K562 (cell line): Measurements from ENCODE around the gene MPV17L2. TPM values are rescaled to one million over a fixed set of nuclear protein-coding genes. Genes with fewer than 3 reads are reported as not detected.
A peak's percentile ranks its signal among the peaks of the same experiment; 100 is the strongest.

Experiments
- ATAC-seq: fragments of 200-7000 bp; cut with Tn5 transposase; 3 replicates; pipeline ENCODE4 v1.9.1; 2020; ENCODE audit warnings: moderate library complexity
- BruUV-seq: library from RNA; stranded (reverse); fragments of 400-500 nt; replicated peaks from 2 replicates; lab custom pipeline; 2021; lab: Mats Ljungman, UMichigan
- CTCF ChIA-PET: fragments of 300-600 bp; formaldehyde crosslinking; extraction: SDS; loops from one replicate; lab custom pipeline; 2021; ENCODE audit warnings: low intra/inter-chr PET ratio; lab: Yijun Ruan, JAX
- POLR2A ChIA-PET: fragments of 300-600, 350-650 bp; sonication (Branson Sonifier 250); formaldehyde crosslinking; extraction: SDS; loops from one replicate; lab custom pipeline; 2021; ENCODE audit warnings: antibody characterized with exemption, inconsistent platforms; lab: Yijun Ruan, JAX
- DNase-seq, 4 experiments: peaks; one replicate each; pipeline versions ENCODE4 v3.0.0 to v3.0.0-alpha.2; 2011 to 2018; ENCODE audit warnings: low spot score in 3 of 4, mixed read lengths in 3 of 4; ENCODE audit errors: extremely low read depth in 1 of 4
- FAIRE-seq: peaks from 2 replicates; lab custom pipeline; 2011; peaks lifted over from hg19 to GRCh38; lab: Jason Lieb, UNC
- H2AFZ ChIP-seq: 2 replicates; pipeline ENCODE4 v1.6.0; 2011; ENCODE audit warnings: low read depth, low read length, control low read depth, inconsistent platforms
- H3K27ac ChIP-seq: fragments of 200-600 bp; 3 replicates; pipeline ENCODE4 v1.8.0; 2011; ENCODE audit warnings: low read depth, mild to moderate bottlenecking, control low read depth, inconsistent platforms, low read length, moderate library complexity, mixed read lengths; ENCODE audit errors: extremely low read depth
- H3K27me3 ChIP-seq, 2 experiments: fragments of 300-600 bp in 1 of 2; 2 replicates in 1 of 2; 3 replicates in 1 of 2; pipeline versions ENCODE4 v1.6.0 to v1.8.0; 2011; ENCODE audit warnings: inconsistent platforms in 2 of 2, low read length in 2 of 2, mild to moderate bottlenecking in 1 of 2, mixed read lengths in 1 of 2, moderate library complexity in 1 of 2; ENCODE audit not compliant: control insufficient read depth in 2 of 2, insufficient read depth in 2 of 2
- H3K36me3 ChIP-seq: fragments of 300-600 bp; 3 replicates; pipeline ENCODE4 v1.8.0; 2011; ENCODE audit warnings: mild to moderate bottlenecking, low read length, inconsistent platforms; ENCODE audit not compliant: control insufficient read depth, insufficient read depth
- H3K4me1 ChIP-seq, 2 experiments: fragments of 200-600 bp in 1 of 2; replicated peaks in 1 of 2; 2 replicates in 1 of 2; 3 replicates in 1 of 2; pipeline versions ENCODE4 v1.5.1 to v1.8.0; 2011; ENCODE audit warnings: inconsistent platforms in 2 of 2, low read length in 2 of 2, mild to moderate bottlenecking in 1 of 2, mixed read lengths in 1 of 2, moderate library complexity in 1 of 2; ENCODE audit not compliant: control insufficient read depth in 2 of 2, insufficient read depth in 2 of 2
- H3K4me2 ChIP-seq: 2 replicates; pipeline ENCODE4 v1.6.1; 2011; ENCODE audit warnings: low read length, control low read depth, inconsistent platforms, mixed read lengths; ENCODE audit not compliant: insufficient read depth
- H3K4me3 ChIP-seq: fragments of 200-600 bp; sonication (generic), shearing (Covaris generic); 2 replicates; pipeline ENCODE4 v1.5.1; 2016; ENCODE audit warnings: control low read depth, inconsistent platforms
- H3K79me2 ChIP-seq: fragments of 200-600 bp; 3 replicates; pipeline ENCODE4 v1.8.0; 2011; ENCODE audit warnings: low read length, inconsistent platforms; ENCODE audit not compliant: control insufficient read depth, insufficient read depth
- H3K9ac ChIP-seq, 2 experiments: 2 replicates each; pipeline versions ENCODE4 v1.6.0 to v1.6.1; 2011; ENCODE audit warnings: low read depth in 2 of 2, low read length in 2 of 2, control low read depth in 1 of 2, inconsistent platforms in 1 of 2, mild to moderate bottlenecking in 1 of 2, mixed read lengths in 1 of 2; ENCODE audit not compliant: insufficient read depth in 1 of 2
- H3K9me1 ChIP-seq: one replicate; pipeline ENCODE4 v1.6.0; 2011; ENCODE audit warnings: inconsistent platforms, mild to moderate bottlenecking, low read length, moderate library complexity; ENCODE audit not compliant: control insufficient read depth, insufficient read depth
- H3K9me3 ChIP-seq: replicated peaks from 2 replicates; pipeline ENCODE4 v1.5.1; 2011; ENCODE audit warnings: low read depth, low read length, inconsistent platforms; ENCODE audit not compliant: control insufficient read depth, insufficient read depth
- H4K20me1 ChIP-seq: replicated peaks from 2 replicates; pipeline ENCODE4 v1.6.1; 2011; ENCODE audit warnings: low read length, inconsistent platforms, mixed read lengths; ENCODE audit not compliant: control insufficient read depth, insufficient read depth
- FOXK2 ChIP-seq, 2 experiments: fragments of 450-650 bp; IDR thresholded peaks in 1 of 2; conservative IDR thresholded peaks in 1 of 2; 2 replicates each; pipeline ENCODE4 v1.6.1; 2016; ENCODE audit warnings: low read depth in 2 of 2, mild to moderate bottlenecking in 1 of 2
- FOXM1 ChIP-seq, 2 experiments: fragments of 450-650 bp in 1 of 2; sonication (generic) in 1 of 2; formaldehyde crosslinking in 1 of 2; IDR thresholded peaks; 2 replicates each; pipeline versions ENCODE4 v1.6.1 to v1.9.0; 2017 to 2022; ENCODE audit warnings: low read depth in 2 of 2, mild to moderate bottlenecking in 2 of 2, missing genetic modification reagents in 1 of 2, moderate library complexity in 1 of 2
- HMG20A ChIP-seq: fragments of 450-650 bp; formaldehyde crosslinking; conservative IDR thresholded peaks from 2 replicates; pipeline ENCODE4 v1.4.0; 2020; ENCODE audit warnings: mild to moderate bottlenecking, mixed read lengths
- NCOA2 ChIP-seq, 2 experiments: fragments of 450-650 bp; IDR thresholded peaks; 2 replicates each; pipeline ENCODE4 v1.6.1; 2018; ENCODE audit warnings: mild to moderate bottlenecking in 2 of 2, moderate library complexity in 1 of 2; ENCODE audit not compliant: partially characterized antibody in 2 of 2
- OTX1 ChIP-seq: fragments of 450-650 bp; formaldehyde crosslinking; IDR thresholded peaks from 2 replicates; pipeline ENCODE4 v1.4.0; 2022; ENCODE audit warnings: mild to moderate bottlenecking
- PTTG1 ChIP-seq: fragments of 450-650 bp; IDR thresholded peaks from 2 replicates; pipeline ENCODE4 v1.6.1; 2016; ENCODE audit warnings: low read depth, mild to moderate bottlenecking, missing genetic modification characterization, missing compliant biosample characterization
- STAT5B ChIP-seq: fragments of 250-450 bp; sonication (Bioruptor Pico); IDR thresholded peaks from 2 replicates; pipeline ENCODE4 v1.8.0; 2021; ENCODE audit warnings: mild to moderate bottlenecking, inconsistent platforms
- ZC3H8 ChIP-seq: fragments of 450-650 bp; IDR thresholded peaks from 2 replicates; pipeline ENCODE4 v1.6.1; 2017
- ZFX ChIP-seq: sonication (generic); formaldehyde crosslinking; IDR thresholded peaks from 2 replicates; pipeline ENCODE4 v1.8.0; 2022; ENCODE audit warnings: mild to moderate bottlenecking, missing genetic modification reagents, moderate library complexity
- ZNF124 ChIP-seq: sonication (generic); formaldehyde crosslinking; IDR thresholded peaks from 2 replicates; pipeline ENCODE4 v1.8.1; 2022; ENCODE audit warnings: missing genetic modification reagents
- ZNF644 ChIP-seq: fragments of 200-800 bp; sonication (Bioruptor generic); IDR thresholded peaks from 2 replicates; pipeline ENCODE4 v1.6.1; 2016; ENCODE audit warnings: low read depth, missing genetic modification characterization, missing compliant biosample characterization
- WGBS: fragments of 100-300 bp; shearing (Covaris generic); methylation state at CpG from one replicate; pipeline ENCODE4 v1.1.6; 2016; ENCODE audit warnings: low coverage, mixed read lengths; ENCODE audit not compliant: insufficient coverage; ENCODE audit errors: missing lambda C conversion rate; 5-methylcytosine and 5-hydroxymethylcytosine counted together
- in situ Hi-C: fragments of 300-500 bp; cut with MboI; formaldehyde crosslinking; loops from 4 replicates; pipeline ENCODE4 v1.15.0; 2018; ENCODE audit warnings: inconsistent platforms, mixed read lengths
- intact Hi-C: fragments of 100-400 bp; cut with micrococcal nuclease; formaldehyde crosslinking; loops from 2 replicates; pipeline ENCODE4 v1.14.2; 2022
- polyA plus RNA-seq, 8 experiments: library from polyadenylated mRNA; depleted of rRNA in 4 of 8; stranded (reverse) in 5 of 8; unstranded in 3 of 8; fragments of >200 nt; fragmentation: Nextera tagmentation in 2 of 8; fragmentation: Illumina TruSeq in 1 of 8; extraction: Ambion mirVana in 2 of 8; extraction: Trizol in 1 of 8; gene quantifications; 2 replicates each; pipeline versions ENCODE4 v1.2.1 to v1.2.3, GENCODE V29; 2011 to 2014; ENCODE audit warnings: inconsistent platforms in 1 of 8, missing spikeins in 1 of 8
- total RNA-seq, 7 experiments: library from RNA; depleted of rRNA in 6 of 7; stranded (reverse); fragments of >200 nt in 6 of 7; fragmentation: Illumina TruSeq in 2 of 7; extraction: Trizol in 2 of 7; gene quantifications; 2 replicates each; pipeline versions ENCODE4 v1.2.1 to v1.2.3, GENCODE V29; 2011 to 2021; ENCODE audit warnings: low replicate concordance in 1 of 7
- TF ChIP-seq, protein P1 (sequence below): IDR thresholded peaks from 2 replicates; pipeline ENCODE4 v1.6.1; 2016; ENCODE audit warnings: missing genetic modification characterization, missing compliant biosample characterization
- TF ChIP-seq, protein P2 (sequence below): fragments of 250-450 bp; sonication (Bioruptor Pico); IDR thresholded peaks from 2 replicates; pipeline ENCODE4 v1.9.0; 2021; ENCODE audit warnings: mild to moderate bottlenecking, inconsistent platforms
- TF ChIP-seq, protein P3 (sequence below), 2 experiments: fragments of 450-650 bp in 1 of 2; sonication (generic) in 1 of 2; formaldehyde crosslinking; conservative IDR thresholded peaks; 2 replicates each; pipeline versions ENCODE4 v1.4.0 to v1.8.1; 2020 to 2022; ENCODE audit warnings: mild to moderate bottlenecking in 1 of 2, missing genetic modification reagents in 1 of 2
- TF ChIP-seq, protein P4 (sequence below): fragments of 250-450 bp; sonication (Bioruptor Pico); IDR thresholded peaks from 2 replicates; pipeline ENCODE4 v1.5.0; 2020; ENCODE audit warnings: mild to moderate bottlenecking

The MPV17L2 gene
- total and polyA plus RNA-seq, 9 of the 15 experiments (the other 6 are each of a cell fraction or from before 2014, with no cell fraction given), result 10.6 to 60.2 (median 28.5) TPM

DNA sequence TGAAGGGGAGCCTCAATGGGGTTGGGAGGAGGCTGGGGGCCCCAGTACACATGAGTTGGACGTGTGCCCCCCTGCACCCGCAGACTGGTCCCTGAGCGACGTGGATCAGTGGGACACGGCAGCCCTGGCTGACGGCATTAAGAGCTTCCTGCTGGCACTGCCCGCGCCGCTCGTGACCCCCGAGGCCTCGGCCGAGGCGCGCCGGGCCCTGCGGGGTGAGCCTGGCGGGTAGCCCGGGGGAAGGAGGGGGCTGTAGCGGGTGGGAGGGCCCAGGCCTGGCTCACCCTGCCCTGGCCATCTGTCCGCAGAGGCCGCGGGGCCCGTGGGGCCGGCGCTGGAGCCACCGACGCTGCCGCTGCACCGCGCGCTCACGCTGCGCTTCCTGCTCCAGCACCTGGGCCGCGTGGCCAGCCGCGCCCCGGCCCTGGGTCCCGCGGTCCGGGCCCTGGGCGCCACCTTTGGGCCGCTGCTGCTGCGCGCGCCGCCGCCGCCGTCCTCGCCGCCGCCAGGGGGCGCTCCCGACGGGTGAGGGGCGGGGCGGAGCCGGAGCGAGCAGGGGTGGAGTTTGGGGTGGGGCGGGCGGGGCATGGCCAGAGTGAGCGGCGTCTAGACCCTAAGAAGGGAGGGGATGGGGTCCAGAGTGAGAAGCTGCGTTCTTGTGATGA lies 31.9 kb upstream of the MPV17L2 start:
- FAIRE-seq (no peak), DNase-seq (peak; percentile 85 to 95 (median 95)), ATAC-seq (peak; percentile 85)
- intact Hi-C loops, result loop anchor here (10.0 kb wide), 1 partner anchor 156 kb away; the partner anchor contains the start of gene ARRDC2
- 4% methylated on average over 36 of the region's 66 CpGs for WGBS
- H3K9me3 ChIP-seq, result no peaks in the 10 kb centered on the region
- in situ Hi-C loops, result loop anchor here (10.0 kb wide), 1 partner anchor 156 kb away; the partner anchor contains the start of gene ARRDC2
- peak overlapping the region; percentile 77 to 94 for H3K9ac ChIP-seq
- H3K9me1 ChIP-seq, result peaks cover 3% of the 10 kb centered on the region
- peak overlapping the region; percentile 81 for H3K4me2 ChIP-seq
- H3K4me3 ChIP-seq, result peak overlapping the region; percentile 40
- H3K27ac ChIP-seq, result peak overlapping the region; percentile 84
- peaks cover 38% of the 10 kb centered on the region for H3K79me2 ChIP-seq
- peaks cover 32 to 50% of the 10 kb centered on the region in 2 experiments for H3K4me1 ChIP-seq
- CTCF ChIA-PET, result interaction anchor here (0.6 to 2.3 kb wide), 5 partner anchors 9 to 98 kb away, joined by 3 to 12 read pairs (median 3); no protein-coding TSS in a partner anchor
- H3K27me3 ChIP-seq, result no peaks in the 10 kb centered on the region
- peaks cover 16% of the 10 kb centered on the region for H4K20me1 ChIP-seq
- H2AFZ ChIP-seq, result peak overlapping the region; percentile 54
- POLR2A ChIA-PET, result interaction anchor here (0.7 to 0.8 kb wide), 2 partner anchors 68 to 123 kb away, joined by 3 read pairs; no protein-coding TSS in a partner anchor
- H3K36me3 ChIP-seq, result peaks cover 70% of the 10 kb centered on the region; the same call in 2 of the 3 replicates
- no TSS peak for BruUV-seq
- TF ChIP-seq, protein P1, sequence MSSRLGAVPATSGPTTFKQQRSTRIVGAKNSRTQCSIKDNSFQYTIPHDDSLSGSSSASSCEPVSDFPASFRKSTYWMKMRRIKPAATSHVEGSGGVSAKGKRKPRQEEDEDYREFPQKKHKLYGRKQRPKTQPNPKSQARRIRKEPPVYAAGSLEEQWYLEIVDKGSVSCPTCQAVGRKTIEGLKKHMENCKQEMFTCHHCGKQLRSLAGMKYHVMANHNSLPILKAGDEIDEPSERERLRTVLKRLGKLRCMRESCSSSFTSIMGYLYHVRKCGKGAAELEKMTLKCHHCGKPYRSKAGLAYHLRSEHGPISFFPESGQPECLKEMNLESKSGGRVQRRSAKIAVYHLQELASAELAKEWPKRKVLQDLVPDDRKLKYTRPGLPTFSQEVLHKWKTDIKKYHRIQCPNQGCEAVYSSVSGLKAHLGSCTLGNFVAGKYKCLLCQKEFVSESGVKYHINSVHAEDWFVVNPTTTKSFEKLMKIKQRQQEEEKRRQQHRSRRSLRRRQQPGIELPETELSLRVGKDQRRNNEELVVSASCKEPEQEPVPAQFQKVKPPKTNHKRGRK, result no peak
- TF ChIP-seq STAT5B (CRISPR knock-in tag), result no peak
- no peak for TF ChIP-seq OTX1 (CRISPR knock-in tag)
- peak; percentile 84 for TF ChIP-seq ZFX
- no peak for TF ChIP-seq NCOA2 (IDR thresholded peaks at IDR 0.05; ENCODE audit: partially characterized antibody in 2 of 2)
- TF ChIP-seq, protein P2, sequence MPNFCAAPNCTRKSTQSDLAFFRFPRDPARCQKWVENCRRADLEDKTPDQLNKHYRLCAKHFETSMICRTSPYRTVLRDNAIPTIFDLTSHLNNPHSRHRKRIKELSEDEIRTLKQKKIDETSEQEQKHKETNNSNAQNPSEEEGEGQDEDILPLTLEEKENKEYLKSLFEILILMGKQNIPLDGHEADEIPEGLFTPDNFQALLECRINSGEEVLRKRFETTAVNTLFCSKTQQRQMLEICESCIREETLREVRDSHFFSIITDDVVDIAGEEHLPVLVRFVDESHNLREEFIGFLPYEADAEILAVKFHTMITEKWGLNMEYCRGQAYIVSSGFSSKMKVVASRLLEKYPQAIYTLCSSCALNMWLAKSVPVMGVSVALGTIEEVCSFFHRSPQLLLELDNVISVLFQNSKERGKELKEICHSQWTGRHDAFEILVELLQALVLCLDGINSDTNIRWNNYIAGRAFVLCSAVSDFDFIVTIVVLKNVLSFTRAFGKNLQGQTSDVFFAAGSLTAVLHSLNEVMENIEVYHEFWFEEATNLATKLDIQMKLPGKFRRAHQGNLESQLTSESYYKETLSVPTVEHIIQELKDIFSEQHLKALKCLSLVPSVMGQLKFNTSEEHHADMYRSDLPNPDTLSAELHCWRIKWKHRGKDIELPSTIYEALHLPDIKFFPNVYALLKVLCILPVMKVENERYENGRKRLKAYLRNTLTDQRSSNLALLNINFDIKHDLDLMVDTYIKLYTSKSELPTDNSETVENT (CRISPR knock-in tag), result no peak; the same call in 1 of the 2 replicates
- TF ChIP-seq ZC3H8, result no peak
- no peak for TF ChIP-seq ZNF644 (tag)
- TF ChIP-seq PTTG1 (tag), result no peak
- TF ChIP-seq, protein P3, sequence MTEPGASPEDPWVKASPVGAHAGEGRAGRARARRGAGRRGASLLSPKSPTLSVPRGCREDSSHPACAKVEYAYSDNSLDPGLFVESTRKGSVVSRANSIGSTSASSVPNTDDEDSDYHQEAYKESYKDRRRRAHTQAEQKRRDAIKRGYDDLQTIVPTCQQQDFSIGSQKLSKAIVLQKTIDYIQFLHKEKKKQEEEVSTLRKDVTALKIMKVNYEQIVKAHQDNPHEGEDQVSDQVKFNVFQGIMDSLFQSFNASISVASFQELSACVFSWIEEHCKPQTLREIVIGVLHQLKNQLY (CRISPR knock-in tag; conservative IDR thresholded peaks at IDR 0.05), result no peak
- TF ChIP-seq HMG20A (CRISPR knock-in tag), result no peak
- no peak for TF ChIP-seq ZNF124 (CRISPR knock-in tag)
- TF ChIP-seq FOXK2 (conservative IDR thresholded peaks at IDR 0.05 in 1 of 2, IDR thresholded peaks at IDR 0.05 in 1 of 2; ENCODE audit: low read depth in 2 of 2), result no peak
- TF ChIP-seq, protein P4, sequence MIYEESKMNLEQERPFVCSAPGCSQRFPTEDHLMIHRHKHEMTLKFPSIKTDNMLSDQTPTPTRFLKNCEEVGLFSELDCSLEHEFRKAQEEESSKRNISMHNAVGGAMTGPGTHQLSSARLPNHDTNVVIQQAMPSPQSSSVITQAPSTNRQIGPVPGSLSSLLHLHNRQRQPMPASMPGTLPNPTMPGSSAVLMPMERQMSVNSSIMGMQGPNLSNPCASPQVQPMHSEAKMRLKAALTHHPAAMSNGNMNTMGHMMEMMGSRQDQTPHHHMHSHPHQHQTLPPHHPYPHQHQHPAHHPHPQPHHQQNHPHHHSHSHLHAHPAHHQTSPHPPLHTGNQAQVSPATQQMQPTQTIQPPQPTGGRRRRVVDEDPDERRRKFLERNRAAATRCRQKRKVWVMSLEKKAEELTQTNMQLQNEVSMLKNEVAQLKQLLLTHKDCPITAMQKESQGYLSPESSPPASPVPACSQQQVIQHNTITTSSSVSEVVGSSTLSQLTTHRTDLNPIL (CRISPR knock-in tag), result no peak
- no peak for TF ChIP-seq FOXM1 (IDR thresholded peaks at IDR 0.05; ENCODE audit: low read depth)
- 0 out of 2 replicates have a peak, but pooled peaks have one; percentile 49 for TF ChIP-seq FOXM1 (CRISPR knock-in tag; IDR thresholded peaks at IDR 0.05; ENCODE audit: low read depth)
